ENCODE results near the gene WNT2.
"Not testable (repeated sequence)": the region's sequence is repeated elsewhere in the genome, so short reads cannot be mapped to it uniquely, and the experiment has no call there.

The WNT2 gene

GRCh38 chr7:117300506-117300905, 22.4 kb downstream of the WNT2 start:
- DNase-seq, result not testable (repeated sequence)

- DNase-seq, result no peak
These were observed 25.3 kb downstream of the WNT2 start for GRCh38 chr7:117297606-117298005.

GRCh38 chr7:117296066-117296465, 26.8 kb downstream of the WNT2 start:
- no peak for DNase-seq

GRCh38 chr7:117285826-117286225, 37.0 kb downstream of the WNT2 start:
- DNase-seq, result no peak

GRCh38 chr7:117284692-117285091, 38.2 kb downstream of the WNT2 start:
- peak; percentile 46 for DNase-seq

GRCh38 chr7:117283779-117284178, 39.1 kb downstream of the WNT2 start:
- no peak for DNase-seq

GRCh38 chr7:117283371-117283770, 39.5 kb downstream of the WNT2 start:
- no peak for DNase-seq

GRCh38 chr7:117282239-117282812, 40.5 kb downstream of the WNT2 start:
- no peak for DNase-seq

- no peak for DNase-seq
These were observed 41.3 kb downstream of the WNT2 start for GRCh38 chr7:117281562-117281961.

GRCh38 chr7:117279931-117280557, 42.8 kb downstream of the WNT2 start:
- no peak for DNase-seq

- no peak for DNase-seq
These were observed 43.7 kb downstream of the WNT2 start for GRCh38 chr7:117279203-117279602.

- DNase-seq, result no peak
These were observed 44.8 kb downstream of the WNT2 start for GRCh38 chr7:117278040-117278439.

- DNase-seq, result no peak
These were observed 45.3 kb downstream of the WNT2 start for GRCh38 chr7:117277576-117277975.

GRCh38 chr7:117274951-117275350, 47.9 kb downstream of the WNT2 start:
- DNase-seq, result no peak

- no peak for DNase-seq
These were observed 49.0 kb downstream of the WNT2 start for GRCh38 chr7:117273814-117274225.

GRCh38 chr7:117273325-117273724, 49.5 kb downstream of the WNT2 start:
- no peak for DNase-seq

- DNase-seq, result no peak
These were observed 50.7 kb downstream of the WNT2 start for GRCh38 chr7:117272017-117272759.

- no peak for DNase-seq
These were observed 51.3 kb downstream of the WNT2 start for GRCh38 chr7:117271566-117271965.

- no peak for DNase-seq
These were observed 52.5 kb downstream of the WNT2 start for GRCh38 chr7:117270371-117270770.

GRCh38 chr7:117269886-117270285, 53.0 kb downstream of the WNT2 start:
- DNase-seq, result no peak

- no peak for DNase-seq
These were observed 53.4 kb downstream of the WNT2 start for GRCh38 chr7:117269417-117269816.

GRCh38 chr7:117264716-117265115, 58.1 kb downstream of the WNT2 start:
- no peak for DNase-seq

- DNase-seq, result no peak
These were observed 60.3 kb downstream of the WNT2 start for GRCh38 chr7:117262546-117262945.

GRCh38 chr7:117259615-117260014, 63.2 kb downstream of the WNT2 start:
- no peak for DNase-seq

Data from MV-4-11 (cell line).